Cardiac septum (tissue), 1 donor: Measurements from ENCODE around the gene BMAL1. TPM values are rescaled to one million over a fixed set of nuclear protein-coding genes. Genes with fewer than 3 reads are reported as not detected.

Source experiments
- DNase-seq: peaks from one replicate; pipeline ENCODE4 v3.0.0-alpha.2; 2020; ENCODE audit warnings: low spot score
- intact Hi-C: fragments of 100-400 bp; cut with DNase I; formaldehyde crosslinking; loops from one replicate; pipeline ENCODE4 v1.14.0; 2022
- total RNA-seq: library from RNA; stranded (reverse); fragmentation: NEBNext Ultra II Directional; extraction: Animal tissue kit (Norgen Biotek cat#: 25700); gene quantifications from one replicate; pipeline ENCODE4 v1.2.1, GENCODE V29; 2021
- donor health status: DM: no; HTN: no; CAD: no.

The BMAL1 gene
- total RNA-seq, 1 donor from 2014 or later, result 11.6 TPM

DNA sequence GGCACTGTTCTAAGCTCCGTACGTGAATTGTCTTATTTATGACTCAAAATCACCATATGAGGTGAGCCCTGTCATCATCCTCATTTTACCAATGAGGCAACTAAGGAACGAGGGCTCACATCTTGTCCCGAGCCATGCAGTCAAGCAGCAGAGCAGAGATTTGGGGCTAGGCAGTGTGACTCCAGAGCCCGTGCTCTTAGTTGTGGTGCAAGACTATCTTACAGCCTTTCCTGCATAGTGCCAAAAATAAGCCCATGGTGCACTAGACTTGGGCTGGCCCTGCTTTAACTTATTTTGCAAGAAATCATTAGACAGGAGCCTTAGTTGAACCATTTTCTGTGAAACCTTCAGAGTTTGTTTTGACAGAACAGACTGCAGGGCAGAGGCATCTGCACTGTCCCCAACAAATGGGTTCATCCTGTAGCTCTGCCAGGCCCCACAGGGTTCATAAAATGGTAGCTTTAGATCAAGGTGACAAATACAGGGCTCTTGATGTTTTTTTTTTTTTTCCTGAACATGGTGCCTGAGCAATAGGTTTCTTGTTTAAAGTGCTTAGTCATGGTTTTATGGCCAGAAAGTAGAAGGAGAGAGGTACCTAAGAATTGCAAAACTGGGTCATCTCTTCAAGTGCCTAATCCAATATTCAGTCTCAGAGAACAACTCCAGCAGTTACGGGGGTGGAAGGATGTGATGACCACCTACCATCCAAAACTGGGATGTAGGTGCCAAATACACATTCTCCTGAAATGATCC is 56.6 kb downstream of the BMAL1 start:
- intact Hi-C loops, result no loop called here
- DNase-seq, result no peak

DNA sequence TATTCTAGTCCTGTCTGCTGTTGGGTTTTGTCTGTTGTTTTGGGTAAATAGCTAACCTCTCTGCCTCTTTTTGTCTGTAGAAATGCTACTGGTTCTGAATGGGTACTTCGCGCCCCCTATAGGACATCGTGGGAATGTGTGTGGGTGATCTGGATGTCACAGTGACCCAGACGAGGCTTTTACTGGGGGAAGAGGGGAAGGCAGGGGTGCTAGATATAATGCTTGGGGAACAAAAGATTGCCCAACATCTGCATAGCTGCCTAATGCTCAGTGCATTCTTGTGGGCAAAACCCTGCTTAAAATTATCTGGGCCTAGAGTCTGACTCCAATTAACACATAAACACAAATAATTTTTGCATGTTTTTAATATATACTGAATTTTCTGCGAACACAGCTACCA is 57.7 kb downstream of the BMAL1 start:
- intact Hi-C loops, result loop anchor here (5.0 kb wide), 2 partner anchors 33 to 127 kb away; partner anchors contain the start of gene BTBD10

DNA sequence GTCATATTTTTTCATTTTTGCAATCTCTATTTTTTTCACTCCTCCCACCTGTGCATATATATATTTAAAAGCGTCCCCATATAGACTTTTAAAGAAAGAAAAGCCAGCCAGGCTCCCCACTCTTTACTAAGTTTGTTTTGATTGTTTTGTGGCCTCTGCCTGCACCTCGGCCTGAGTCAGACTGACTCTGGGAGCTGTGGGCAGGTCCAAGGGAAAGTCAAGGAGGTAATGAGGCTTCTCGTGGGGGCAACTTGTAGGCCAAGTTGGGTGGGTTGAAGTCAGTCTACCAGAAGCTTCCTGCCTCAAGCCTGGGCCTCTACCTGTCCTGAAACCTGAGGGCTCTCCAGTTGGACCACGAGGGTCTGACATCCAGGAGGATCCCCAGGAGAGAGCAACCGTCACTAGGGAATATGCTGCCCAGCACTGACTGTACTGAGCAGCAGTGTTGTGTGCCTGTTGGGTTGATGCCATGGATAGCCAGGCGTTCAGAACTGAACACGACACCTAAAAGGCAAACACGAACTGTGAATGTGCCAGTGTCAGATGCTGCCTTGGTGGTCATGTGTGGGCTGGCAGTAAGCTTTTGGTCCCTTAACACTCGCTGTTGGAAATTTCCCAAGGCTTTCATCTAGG is 58.8 kb downstream of the BMAL1 start:
- no peak for DNase-seq
- intact Hi-C loops, result loop anchor here (5.0 kb wide), 2 partner anchors 34 to 126 kb away; partner anchors contain the start of gene BTBD10

More for the DNA sequence above, 57.7 kb downstream of the BMAL1 start:
- no peak for DNase-seq

DNA sequence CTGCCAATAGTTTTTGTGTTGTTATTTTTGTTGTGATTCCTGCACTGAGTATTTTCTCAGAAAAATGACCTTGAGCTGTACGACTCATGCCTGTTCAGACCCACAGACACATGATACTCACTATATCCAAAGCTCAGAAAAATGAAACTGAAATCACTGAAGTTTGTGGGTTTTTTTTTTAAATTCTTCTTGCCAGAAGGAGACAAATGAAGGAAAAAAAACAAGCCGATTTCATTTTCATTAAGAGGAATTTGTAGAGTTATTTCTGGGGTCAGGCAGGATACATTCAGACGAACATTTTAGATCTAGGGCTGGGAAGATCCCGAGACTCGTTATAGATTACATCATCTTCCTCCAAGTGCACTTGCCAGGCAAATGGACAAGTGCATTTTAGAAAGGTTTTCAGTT is 60.4 kb downstream of the BMAL1 start:
- DNase-seq, result no peak
- intact Hi-C loops, result loop anchor here (2.0 to 5.0 kb wide), 3 partner anchors 36 to 129 kb away; partner anchors contain the start of gene BTBD10

DNA sequence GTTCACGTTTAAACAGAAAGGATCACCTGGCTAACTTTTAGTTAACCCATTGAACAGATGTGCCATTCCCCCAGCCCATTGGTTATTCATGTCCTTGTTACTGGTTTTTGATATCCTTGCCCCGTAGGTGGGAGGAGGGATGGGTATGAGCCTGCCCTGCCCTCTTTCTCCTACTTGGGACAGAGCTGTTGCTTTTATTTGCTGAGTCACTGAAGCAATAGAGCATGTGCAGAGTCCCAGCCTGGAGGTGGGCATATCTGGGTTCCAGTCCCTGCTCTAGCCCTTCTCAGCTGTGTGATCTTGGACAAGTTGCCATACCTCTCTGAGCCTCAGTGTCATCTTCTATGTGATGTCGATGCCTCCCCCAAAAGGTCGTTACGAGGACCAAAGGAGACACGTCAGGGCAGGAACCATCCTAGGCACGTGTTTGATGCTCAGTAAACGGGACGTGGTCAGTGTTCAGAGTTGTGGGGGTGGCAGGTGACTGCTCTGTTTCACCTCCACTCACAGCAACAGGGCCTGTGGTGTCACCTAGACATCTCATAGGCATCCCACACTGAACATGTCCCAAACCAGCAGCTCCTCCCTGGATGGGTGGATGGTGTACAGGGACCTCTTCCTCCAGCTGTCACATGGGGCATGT is 61.0 kb downstream of the BMAL1 start:
- intact Hi-C loops, result loop anchor here (2.0 to 5.0 kb wide), 3 partner anchors 36 to 130 kb away; partner anchors contain the start of gene BTBD10
- no peak for DNase-seq

DNA sequence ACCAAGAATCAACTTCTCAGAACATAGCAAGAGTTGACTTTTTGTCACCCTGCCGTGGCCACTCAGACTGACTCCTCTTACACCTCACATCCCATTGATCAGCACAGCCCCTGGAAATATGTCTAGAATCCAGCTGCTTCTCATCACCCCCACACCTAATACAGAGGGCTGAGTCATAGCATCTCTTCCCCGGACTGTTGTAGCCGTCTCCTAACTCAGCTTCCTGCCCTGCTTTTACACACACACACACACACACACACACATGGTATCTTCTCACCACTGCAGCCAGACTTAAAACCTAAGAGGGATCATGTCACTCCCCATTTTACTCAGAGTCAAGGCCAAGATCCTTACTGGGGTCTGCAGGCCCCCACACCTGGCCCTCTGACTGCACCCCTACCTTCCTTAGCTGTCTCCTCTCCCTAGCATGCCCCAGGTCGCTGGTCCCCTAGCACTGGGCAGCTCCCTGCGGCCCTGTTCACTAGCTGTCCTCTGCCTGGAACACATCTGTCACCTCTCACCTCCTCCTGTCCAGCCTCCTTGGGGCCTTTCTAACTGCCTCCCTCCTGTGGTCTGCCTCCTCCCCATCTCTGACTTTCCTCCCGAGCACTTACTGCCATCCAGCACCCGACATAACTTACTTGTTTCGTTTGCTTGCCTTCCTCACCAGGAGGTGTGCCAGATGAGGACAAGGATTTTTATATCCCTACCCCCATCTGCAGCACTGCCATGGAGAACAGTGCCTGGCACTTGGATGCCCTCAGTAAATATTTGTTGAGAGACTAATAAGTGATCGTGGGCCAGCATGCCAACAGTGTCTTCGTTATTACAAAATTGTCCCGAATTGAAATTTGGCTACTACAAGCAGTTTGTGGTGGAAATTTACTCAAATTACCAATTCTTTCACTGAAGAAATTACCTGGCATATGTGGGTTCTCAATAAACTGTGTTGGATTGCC is 61.9 kb downstream of the BMAL1 start:
- intact Hi-C loops, result loop anchor here (2.0 to 10.0 kb wide), 4 partner anchors 37 to 375 kb away; partner anchors contain the start of gene BTBD10
- DNase-seq, result no peak

DNA sequence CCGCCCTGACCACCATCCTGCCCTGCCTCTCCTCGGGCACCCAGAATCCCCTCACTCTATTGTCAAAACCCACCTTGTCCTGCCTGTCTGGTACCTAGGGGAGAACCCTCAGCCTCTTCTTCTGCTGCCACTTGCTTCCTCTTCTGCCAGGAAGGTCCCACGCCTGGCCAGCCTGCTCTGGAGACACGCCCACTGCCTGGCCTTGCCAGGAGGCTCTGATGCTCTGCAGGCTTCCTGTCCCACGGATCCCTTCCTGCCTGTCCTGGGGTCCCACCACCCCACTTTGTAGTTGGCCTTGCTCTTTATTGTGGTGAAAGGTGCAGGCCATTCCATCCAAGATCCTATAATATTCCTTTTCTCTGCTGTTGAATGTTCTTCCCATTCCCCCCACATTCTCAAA is 63.4 kb downstream of the BMAL1 start:
- intact Hi-C loops, result loop anchor here (10.0 kb wide), 1 partner anchor 376 kb away; no protein-coding TSS in a partner anchor
- no peak for DNase-seq

DNA sequence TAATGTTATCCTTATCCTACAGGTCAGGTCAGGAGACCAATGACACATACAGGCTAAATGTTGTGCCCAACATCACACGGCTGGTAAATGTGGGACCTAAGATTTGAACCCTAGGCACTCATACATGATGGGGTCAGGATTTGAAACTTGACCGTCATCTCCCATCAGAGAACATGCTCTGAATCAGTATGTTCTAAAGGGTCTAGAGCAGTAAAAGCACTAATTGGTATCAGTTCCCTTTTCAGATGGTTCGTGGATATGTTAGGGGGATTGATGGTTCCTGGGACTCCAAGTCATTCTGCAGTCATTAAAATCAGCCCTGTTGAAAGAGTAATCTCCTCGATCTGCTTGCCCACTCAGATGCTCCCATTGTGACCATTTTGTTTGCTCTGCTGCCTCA is 65.5 kb downstream of the BMAL1 start:
- intact Hi-C loops, result loop anchor here (10.0 kb wide), 1 partner anchor 378 kb away; no protein-coding TSS in a partner anchor
- DNase-seq, result no peak

DNA sequence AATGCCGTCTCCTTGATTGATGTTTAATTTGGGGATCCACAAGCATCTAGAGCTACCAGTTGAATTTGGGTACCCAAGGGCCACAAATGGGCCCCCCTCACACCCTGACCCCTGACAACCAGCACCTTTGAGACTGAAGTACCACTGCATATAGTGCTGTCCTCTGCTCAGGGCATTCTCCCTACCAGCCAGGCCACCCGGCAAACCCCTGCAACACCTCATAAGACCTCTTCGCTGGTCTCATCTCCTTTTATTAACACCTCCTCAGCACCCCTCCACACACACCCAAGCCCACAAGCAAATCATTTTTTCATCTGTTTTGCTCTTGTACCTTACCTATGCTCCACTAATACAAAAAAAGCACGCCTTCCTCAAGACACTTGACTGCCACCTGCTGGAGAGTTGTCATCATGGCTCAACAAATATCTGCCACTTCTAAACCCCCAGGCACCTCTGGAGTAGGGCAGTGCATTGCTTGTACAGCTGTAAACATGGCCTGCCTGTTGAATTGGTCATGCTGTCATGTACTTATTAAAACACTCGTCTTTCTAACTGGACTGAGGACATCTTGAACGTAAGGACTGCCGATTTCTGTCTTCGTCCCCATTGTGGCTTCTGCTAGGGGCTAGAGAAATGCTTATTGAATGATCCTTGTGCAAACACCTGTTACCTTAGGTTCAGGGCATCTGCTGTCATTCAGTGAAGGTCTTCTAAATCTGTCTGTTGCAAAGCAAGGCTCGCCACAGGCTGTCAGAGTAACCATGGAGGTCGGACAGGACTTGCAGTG is 66.5 kb downstream of the BMAL1 start:
- intact Hi-C loops, result loop anchor here (2.0 to 10.0 kb wide), 2 partner anchors 133 to 379 kb away; no protein-coding TSS in a partner anchor

DNA sequence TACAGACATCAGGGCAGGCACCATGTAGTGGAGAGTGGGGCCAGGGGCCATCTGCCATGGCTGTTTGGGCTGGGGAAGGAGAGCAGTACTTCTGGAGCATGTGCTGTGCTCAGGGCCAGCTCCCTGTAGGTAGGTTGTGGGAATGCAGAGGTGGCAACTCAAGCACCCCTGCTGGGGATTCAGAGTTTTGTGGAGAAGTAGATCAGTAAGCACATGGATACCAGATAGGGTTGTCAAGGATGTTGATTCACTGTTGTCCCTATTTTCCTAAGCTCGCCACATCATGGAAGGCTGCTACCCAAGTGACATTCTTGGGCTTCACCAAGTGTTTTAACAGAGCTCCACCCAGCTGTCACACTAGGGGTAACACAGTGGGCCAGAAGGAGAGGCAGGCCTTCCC is 67.2 kb downstream of the BMAL1 start:
- intact Hi-C loops, result loop anchor here (2.0 to 10.0 kb wide), 2 partner anchors 134 to 380 kb away; no protein-coding TSS in a partner anchor
- no peak for DNase-seq

More for the DNA sequence above, 66.5 kb downstream of the BMAL1 start:
- DNase-seq, result no peak

DNA sequence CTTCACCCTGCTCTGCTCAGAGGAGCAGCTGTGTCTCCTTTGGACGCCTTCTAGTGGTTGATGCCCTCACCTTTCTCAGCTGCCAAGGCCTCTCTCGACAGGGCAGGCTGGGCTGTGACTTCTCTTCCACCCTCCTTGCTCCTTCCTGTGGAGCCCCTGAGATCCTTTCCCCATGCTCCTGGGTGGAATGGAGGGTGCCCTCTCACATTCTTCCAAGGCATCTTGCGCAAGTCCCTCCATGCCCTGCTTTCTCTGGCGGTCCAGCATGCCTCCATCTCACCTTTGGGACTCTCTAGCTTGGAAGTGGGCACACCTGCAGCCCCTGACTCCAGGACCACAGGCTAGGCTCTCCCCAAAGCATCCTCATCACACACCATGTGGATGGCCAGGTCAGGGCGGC is 68.9 kb downstream of the BMAL1 start:
- intact Hi-C loops, result loop anchor here (10.0 kb wide), 1 partner anchor 382 kb away; no protein-coding TSS in a partner anchor
- DNase-seq, result no peak

DNA sequence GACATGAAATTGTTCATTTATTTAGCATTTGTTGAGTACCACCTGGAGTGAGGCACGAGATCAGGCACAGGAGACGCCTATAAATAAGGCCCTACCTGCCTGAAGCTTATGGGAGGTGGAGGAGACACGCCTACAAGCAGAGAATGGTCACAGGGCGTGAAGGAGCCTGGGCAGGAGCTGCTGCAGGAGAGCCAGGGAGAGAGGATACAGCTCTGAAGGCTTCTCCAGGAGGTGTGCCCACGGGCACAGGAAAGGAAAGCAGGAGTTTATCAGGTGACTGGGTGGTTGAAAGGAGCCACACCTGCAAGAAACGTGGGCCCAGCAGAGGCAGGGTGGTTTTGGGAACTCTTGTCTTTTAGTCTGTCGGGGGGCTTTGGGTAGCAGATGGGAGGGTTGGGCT is 70.3 kb downstream of the BMAL1 start:
- DNase-seq, result no peak
- intact Hi-C loops, result loop anchor here (10.0 kb wide), 1 partner anchor 383 kb away; no protein-coding TSS in a partner anchor

DNA sequence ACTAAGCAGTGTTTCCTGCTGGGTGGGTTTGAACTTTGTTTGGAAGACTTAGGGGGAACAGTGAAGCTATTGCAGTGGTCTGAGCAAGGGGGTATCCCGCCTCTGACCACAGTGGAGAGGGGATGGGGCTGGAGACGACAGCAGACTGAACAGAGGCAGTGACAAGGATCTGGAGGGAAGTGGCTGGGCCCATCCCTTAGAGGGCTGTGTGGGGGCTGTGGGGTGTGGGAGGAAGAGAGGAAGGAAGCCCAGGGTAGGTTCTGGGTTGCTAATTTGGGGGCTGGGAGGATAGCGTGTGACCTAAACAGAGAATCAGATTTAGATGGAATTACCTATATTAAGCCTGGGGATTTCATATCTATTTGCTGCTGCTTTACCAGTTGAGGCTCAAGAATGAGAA is 70.7 kb downstream of the BMAL1 start:
- intact Hi-C loops, result loop anchor here (10.0 kb wide), 1 partner anchor 384 kb away; no protein-coding TSS in a partner anchor
- DNase-seq, result no peak

DNA sequence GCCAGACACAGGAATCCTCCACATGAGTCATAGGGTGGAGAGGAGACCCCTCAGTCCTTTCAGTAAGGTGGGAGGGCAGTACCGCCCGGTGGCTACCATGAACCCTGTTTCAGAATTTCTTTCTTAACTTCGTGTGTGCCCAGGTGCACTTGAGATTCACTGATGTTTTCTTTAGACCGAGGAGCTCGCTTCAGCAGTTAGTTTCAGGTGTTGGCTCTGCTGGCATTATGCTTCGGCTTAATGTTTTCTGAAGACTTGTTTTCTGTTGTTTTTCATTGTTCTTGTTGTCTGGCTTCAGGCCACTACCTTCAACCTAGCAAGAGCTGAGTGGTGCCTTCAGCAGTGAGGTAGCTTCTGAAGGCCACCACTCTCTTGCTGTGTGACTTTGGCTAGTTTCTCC is 71.5 kb downstream of the BMAL1 start:
- DNase-seq, result no peak
- intact Hi-C loops, result loop anchor here (10.0 kb wide), 1 partner anchor 384 kb away; no protein-coding TSS in a partner anchor

DNA sequence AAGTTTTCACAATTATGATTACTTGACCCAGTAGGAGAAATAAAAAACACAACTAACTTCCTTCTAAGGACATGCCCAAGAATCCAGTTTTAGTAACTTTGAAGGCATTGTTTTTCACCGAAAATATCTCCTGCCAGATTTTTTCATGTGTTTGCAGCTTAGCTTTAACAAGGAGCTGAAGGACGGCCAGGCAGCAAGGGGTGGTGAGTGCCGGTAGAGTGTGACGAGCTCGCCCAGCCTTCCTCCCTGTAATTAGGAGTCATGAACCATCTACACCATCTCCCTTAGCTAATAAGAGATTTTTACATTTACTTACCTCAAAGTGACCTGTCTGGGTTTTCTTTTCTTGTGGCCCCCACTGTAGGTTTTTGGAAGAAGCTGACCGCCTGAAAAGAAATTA is 72.0 kb downstream of the BMAL1 start:
- intact Hi-C loops, result loop anchor here (10.0 kb wide), 1 partner anchor 385 kb away; no protein-coding TSS in a partner anchor
- DNase-seq, result no peak

DNA sequence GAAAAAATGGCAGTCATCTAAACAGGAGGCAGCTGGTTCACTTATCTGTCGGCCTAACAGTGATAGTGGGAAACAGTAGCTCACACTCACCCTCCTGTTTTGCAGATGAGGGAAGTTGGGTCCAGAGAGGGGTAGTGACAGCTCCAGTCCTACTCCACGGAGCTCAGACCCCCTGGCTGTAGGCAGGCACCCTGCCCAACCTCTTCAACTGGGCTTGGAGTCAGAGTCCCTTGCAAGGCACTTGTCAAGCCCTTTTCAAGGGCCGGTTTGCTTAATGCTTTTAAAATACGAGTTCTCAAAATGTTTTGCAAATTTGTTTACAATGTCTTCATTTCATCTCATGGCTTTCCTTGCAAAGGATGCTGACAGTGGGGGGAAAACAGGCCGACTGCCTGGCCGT is 75.1 kb downstream of the BMAL1 start:
- intact Hi-C loops, result no loop called here
- no peak for DNase-seq

DNA sequence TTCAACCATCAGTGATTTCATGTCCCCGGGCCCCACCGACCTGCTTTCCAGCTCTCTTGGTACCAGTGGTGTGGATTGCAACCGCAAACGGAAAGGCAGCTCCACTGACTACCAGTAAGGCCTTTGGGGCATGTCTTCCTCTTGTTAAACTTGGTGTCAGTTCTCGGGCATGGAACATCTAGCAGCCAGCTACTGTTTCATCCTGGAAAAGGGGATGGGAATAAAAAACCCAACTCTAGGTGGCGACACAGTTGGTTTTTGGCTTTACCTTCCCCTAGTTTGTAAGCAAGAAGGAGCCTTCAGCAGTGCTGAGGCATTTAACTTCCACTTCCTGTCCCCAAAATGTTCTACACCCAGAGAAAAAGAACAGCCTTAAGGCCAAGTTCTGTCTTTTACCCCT is 76.7 kb downstream of the BMAL1 start:
- no peak for DNase-seq
- intact Hi-C loops, result no loop called here

DNA sequence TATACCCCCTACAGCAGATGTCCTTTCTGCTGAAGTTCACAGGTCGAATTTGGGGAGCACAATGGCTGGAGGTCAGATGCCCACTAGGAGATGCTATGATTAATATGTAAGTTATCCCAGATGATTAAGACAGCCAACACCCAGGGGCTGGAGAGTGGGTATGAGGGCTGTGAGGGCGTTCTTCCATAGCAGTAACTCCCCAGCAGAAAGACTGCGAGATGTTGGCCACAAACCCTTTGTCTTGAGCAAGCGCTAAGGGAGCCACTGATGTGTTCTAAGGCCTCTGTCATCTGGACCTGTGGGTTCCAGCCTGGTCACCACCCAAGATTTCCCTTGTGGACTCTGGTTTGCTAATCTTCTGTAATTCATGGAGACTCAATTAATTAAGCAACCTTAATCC is 77.6 kb downstream of the BMAL1 start:
- no peak for DNase-seq
- intact Hi-C loops, result no loop called here
